ENCODE measurements around the gene DPYSL5. TPM values are rescaled to one million over a fixed set of nuclear protein-coding genes. Genes with fewer than 3 reads are reported as not detected.

DPYSL5 gene
- total and polyA plus RNA-seq, 2 of the 13 experiments (the other 11 are each of a cell fraction or from before 2014, with no cell fraction given): 0.15 TPM; not detected in 1

- Histone ChIP-seq H3K27ac (ENCODE audit: extremely low read length, insufficient read depth, low read length) (no peak overlapping the region), H4K20me1 (ENCODE audit: insufficient read depth, low read length) (no peaks in the 10 kb centered on the region), H3K36me3 (replicated peaks in 1 of 2; ENCODE audit: control insufficient read depth in 1 of 2, insufficient read depth in 2 of 2, low read length in 2 of 2) (no peaks in the 10 kb centered on the region), H2AFZ (ENCODE audit: low read length) (no peak overlapping the region), H3K4me1 (ENCODE audit: insufficient read depth, low read length) (no peaks in the 10 kb centered on the region), H3K4me3 (replicated peaks in 1 of 3; ENCODE audit: insufficient read depth in 1 of 3, low read depth in 2 of 3, low read length in 3 of 3) (no peak overlapping the region), H3K9me3 (ENCODE audit: low read length) (no peaks in the 10 kb centered on the region), H3K4me2 (ENCODE audit: low read depth, low read length) (no peak overlapping the region), H3K9ac (ENCODE audit: insufficient read depth, low read depth, low read length) (no peak overlapping the region), H3K79me2 (ENCODE audit: insufficient read depth, low read length) (no peaks in the 10 kb centered on the region), H3K27me3 (ENCODE audit: control insufficient read depth in 1 of 2, insufficient read depth in 2 of 2, low read length in 2 of 2) (peaks cover 6 to 40% of the 10 kb centered on the region in 2 experiments; a peak in 3 of 5 replicates)
- DNase-seq (ENCODE audit: low spot score) (no peak), FAIRE-seq (no peak), ATAC-seq (peak; percentile 58)
- 0 out of 2 replicates have a peak, but pooled peaks have one; percentile 45 for TF ChIP-seq MAFF (IDR thresholded peaks at IDR 0.05; ENCODE audit: low read depth, low read length)
- TF ChIP-seq MAFK (conservative IDR thresholded peaks at IDR 0.05 in 1 of 2, IDR thresholded peaks at IDR 0.05 in 1 of 2; ENCODE audit: low read length in 2 of 2): peak; percentile 63 to 77
- TF ChIP-seq KLF13 (CRISPR knock-in tag; IDR thresholded peaks at IDR 0.05): no peak
- no peak for TF ChIP-seq NR0B2 (CRISPR knock-in tag; IDR thresholded peaks at IDR 0.05)
- TF ChIP-seq ZNF629 (CRISPR knock-in tag; conservative IDR thresholded peaks at IDR 0.05): peak; percentile 81
- no peak for TF ChIP-seq ZSCAN30 (CRISPR knock-in tag; IDR thresholded peaks at IDR 0.05)
- no peak for TF ChIP-seq RAD51 (IDR thresholded peaks at IDR 0.05; ENCODE audit: borderline replicate concordance)
- in situ Hi-C loops (cut with HindIII; ENCODE audit: extremely low pct_ligation_motif_present, low pct_unique_long_range_greater_than_20kb): no loop called here
- 22% methylated on average over 14 of the region's 14 CpGs for WGBS (ENCODE audit: low lambda C conversion rate)
- no TSS peak for BruUV-seq (replicated peaks)
- ChIA-PET POLR2A (no interaction called here), CTCF (ENCODE audit: low intra/inter-chr PET ratio, low total read pairs) (no interaction called here)
- intact Hi-C loops (cut with micrococcal nuclease; ENCODE audit: unreplicated experiment): no loop called here
These were observed 35.9 kb upstream of the DPYSL5 start for GRCh38 chr2:26811791-26812694.

- POLR2A ChIA-PET: no interaction called here
- DNase-seq (ENCODE audit: low spot score) (no peak), ATAC-seq (no peak; the same call in 2 of the 3 replicates), FAIRE-seq (no peak)
- no peak overlapping the region for H3K27ac ChIP-seq (ENCODE audit: extremely low read length, insufficient read depth, low read length)
- in situ Hi-C loops (cut with HindIII; ENCODE audit: extremely low pct_ligation_motif_present, low pct_unique_long_range_greater_than_20kb) (no loop called here), intact Hi-C loops (cut with micrococcal nuclease; ENCODE audit: unreplicated experiment) (no loop called here)
- H3K36me3 ChIP-seq (replicated peaks in 1 of 2; ENCODE audit: control insufficient read depth in 1 of 2, insufficient read depth in 2 of 2, low read length in 2 of 2): no peaks in the 10 kb centered on the region
- no peak overlapping the region for H3K4me2 ChIP-seq (ENCODE audit: low read depth, low read length)
- no peak overlapping the region for H3K4me3 ChIP-seq (replicated peaks in 1 of 3; ENCODE audit: insufficient read depth in 1 of 3, low read depth in 2 of 3, low read length in 3 of 3)
- no peak overlapping the region for H2AFZ ChIP-seq (ENCODE audit: low read length)
- H3K27me3 ChIP-seq (ENCODE audit: control insufficient read depth in 1 of 2, insufficient read depth in 2 of 2, low read length in 2 of 2): peaks cover 6 to 41% of the 10 kb centered on the region in 2 experiments; a peak in 3 of 5 replicates
- WGBS (ENCODE audit: low lambda C conversion rate): 68% methylated on average over 3 of the region's 3 CpGs
- no peaks in the 10 kb centered on the region for H3K9me3 ChIP-seq (ENCODE audit: low read length)
- CTCF ChIA-PET (ENCODE audit: low intra/inter-chr PET ratio, low total read pairs): no interaction called here
- no TSS peak for BruUV-seq (replicated peaks)
- H3K79me2 ChIP-seq (ENCODE audit: insufficient read depth, low read length): no peaks in the 10 kb centered on the region
- no peaks in the 10 kb centered on the region for H4K20me1 ChIP-seq (ENCODE audit: insufficient read depth, low read length)
- H3K9ac ChIP-seq (ENCODE audit: insufficient read depth, low read depth, low read length): no peak overlapping the region
- no peaks in the 10 kb centered on the region for H3K4me1 ChIP-seq (ENCODE audit: insufficient read depth, low read length)
- TF ChIP-seq ZNF180 (CRISPR knock-in tag; IDR thresholded peaks at IDR 0.05; ENCODE audit: borderline replicate concordance, low read depth): no peak
- TF ChIP-seq ZNF30 (CRISPR knock-in tag; IDR thresholded peaks at IDR 0.05): no peak
- no peak for TF ChIP-seq ZBTB37 (CRISPR knock-in tag; IDR thresholded peaks at IDR 0.05)
- no peak for TF ChIP-seq BATF2 (CRISPR knock-in tag; IDR thresholded peaks at IDR 0.05)
- no peak for TF ChIP-seq RCOR2 (CRISPR knock-in tag; IDR thresholded peaks at IDR 0.05)
- TF ChIP-seq RBAK (CRISPR knock-in tag; IDR thresholded peaks at IDR 0.05): no peak
- no peak for TF ChIP-seq ATF5 (CRISPR knock-in tag; IDR thresholded peaks at IDR 0.05; ENCODE audit: low read depth)
- TF ChIP-seq ZNF3 (CRISPR knock-in tag; IDR thresholded peaks at IDR 0.05): no peak
These were observed 35.2 kb upstream of the DPYSL5 start for GRCh38 chr2:26812731-26813130.

Measured in HepG2 (cell line).